B cell (primary cell): ENCODE results near the gene FNDC5.

Experiments used
- EZH2 ChIP-seq: IDR thresholded peaks from 2 replicates; pipeline ENCODE4 v1.6.1; 2012; ENCODE audit warnings: borderline replicate concordance, low read depth, mild to moderate bottlenecking, moderate library complexity, low read length; ENCODE audit not compliant: insufficient read depth, poor library complexity, severe bottlenecking
- TF ChIP-seq, protein P1 (sequence below): fragments of 200-600 bp; IDR thresholded peaks from one replicate; pipeline ENCODE4 v1.8.0; 2022; ENCODE audit warnings: antibody characterized with exemption, mild to moderate bottlenecking

DNA sequence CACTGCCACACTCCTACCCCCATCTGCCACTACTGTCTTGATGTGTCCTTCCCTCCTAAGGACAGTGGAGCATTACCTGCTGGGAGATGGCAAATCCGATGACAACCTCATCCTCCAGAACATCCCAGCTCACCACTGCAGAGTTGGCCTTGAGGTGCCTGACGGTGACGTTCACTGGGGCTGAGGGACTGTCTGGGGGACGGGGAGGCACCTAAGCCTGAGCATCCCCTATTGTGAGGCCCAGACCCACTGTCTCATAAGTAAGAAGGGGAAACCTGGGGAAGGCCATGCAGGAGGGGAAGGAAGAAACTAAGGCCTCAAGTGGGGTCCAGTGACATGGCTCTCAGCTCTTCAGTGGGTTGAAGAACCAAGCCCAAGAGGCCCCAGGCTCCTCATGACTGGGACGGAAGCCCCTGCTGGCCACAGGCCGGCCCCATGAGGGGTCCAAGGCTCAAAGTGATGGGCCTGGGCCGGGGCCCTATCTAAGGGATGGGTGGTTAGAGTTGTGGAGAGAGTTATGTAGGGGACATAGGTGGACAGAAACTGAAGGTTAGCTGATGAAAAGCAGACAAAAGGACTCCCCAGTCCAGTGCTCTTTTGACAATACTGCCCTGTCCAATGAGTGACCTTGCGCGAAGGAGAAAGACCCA, 1.8 kb downstream of the FNDC5 start:
- TF ChIP-seq, protein P1, sequence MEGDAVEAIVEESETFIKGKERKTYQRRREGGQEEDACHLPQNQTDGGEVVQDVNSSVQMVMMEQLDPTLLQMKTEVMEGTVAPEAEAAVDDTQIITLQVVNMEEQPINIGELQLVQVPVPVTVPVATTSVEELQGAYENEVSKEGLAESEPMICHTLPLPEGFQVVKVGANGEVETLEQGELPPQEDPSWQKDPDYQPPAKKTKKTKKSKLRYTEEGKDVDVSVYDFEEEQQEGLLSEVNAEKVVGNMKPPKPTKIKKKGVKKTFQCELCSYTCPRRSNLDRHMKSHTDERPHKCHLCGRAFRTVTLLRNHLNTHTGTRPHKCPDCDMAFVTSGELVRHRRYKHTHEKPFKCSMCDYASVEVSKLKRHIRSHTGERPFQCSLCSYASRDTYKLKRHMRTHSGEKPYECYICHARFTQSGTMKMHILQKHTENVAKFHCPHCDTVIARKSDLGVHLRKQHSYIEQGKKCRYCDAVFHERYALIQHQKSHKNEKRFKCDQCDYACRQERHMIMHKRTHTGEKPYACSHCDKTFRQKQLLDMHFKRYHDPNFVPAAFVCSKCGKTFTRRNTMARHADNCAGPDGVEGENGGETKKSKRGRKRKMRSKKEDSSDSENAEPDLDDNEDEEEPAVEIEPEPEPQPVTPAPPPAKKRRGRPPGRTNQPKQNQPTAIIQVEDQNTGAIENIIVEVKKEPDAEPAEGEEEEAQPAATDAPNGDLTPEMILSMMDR = no peak
- TF ChIP-seq EZH2 = no peak
